ENCODE measurements around the gene FBXW8.
A peak's percentile ranks its signal among the peaks of the same experiment; 100 is the strongest.

- TF ChIP-seq CTCF (IDR thresholded peaks at IDR 0.05; ENCODE audit: insufficient read depth, low read length) (no peak), POLR2AphosphoS5 (IDR thresholded peaks at IDR 0.05; ENCODE audit: low read depth) (peak; percentile 83)
Observed at GRCh38 chr12:116910645-116911451, at the start of gene FBXW8.

All from HL-60 (cell line).